Glutamatergic neuron (in vitro differentiated cells): ENCODE data around the gene PTPRG. TPM values are rescaled to one million over a fixed set of nuclear protein-coding genes. Genes with fewer than 3 reads are reported as not detected.

ENCODE experiments used
- DNase-seq: peaks from one replicate; pipeline ENCODE4 v3.0.0; 2022
- H3K27ac Mint-ChIP-seq: one replicate; pipeline ENCODE4 v1.8.0; 2020; ENCODE audit warnings: mild to moderate bottlenecking, mixed read lengths, inconsistent platforms; ENCODE audit not compliant: unreplicated experiment
- H3K27me3 Mint-ChIP-seq: one replicate; pipeline ENCODE4 v1.8.0; 2020; ENCODE audit warnings: mild to moderate bottlenecking, moderate library complexity, mixed read lengths, inconsistent platforms; ENCODE audit not compliant: unreplicated experiment
- H3K36me3 Mint-ChIP-seq: one replicate; pipeline ENCODE4 v1.8.0; 2020; ENCODE audit warnings: mild to moderate bottlenecking, mixed read lengths, inconsistent platforms; ENCODE audit not compliant: unreplicated experiment
- H3K4me1 Mint-ChIP-seq: one replicate; pipeline ENCODE4 v1.8.0; 2020; ENCODE audit warnings: mild to moderate bottlenecking, low read depth, mixed read lengths, inconsistent platforms; ENCODE audit not compliant: unreplicated experiment
- H3K4me3 Mint-ChIP-seq: one replicate; pipeline ENCODE4 v1.8.0; 2020; ENCODE audit warnings: mild to moderate bottlenecking, mixed read lengths, inconsistent platforms; ENCODE audit not compliant: unreplicated experiment
- H3K9me3 Mint-ChIP-seq: one replicate; pipeline ENCODE4 v1.8.0; 2020; ENCODE audit warnings: mild to moderate bottlenecking, moderate library complexity, mixed read lengths, inconsistent platforms; ENCODE audit not compliant: unreplicated experiment
- CTCF ChIP-seq: fragments of 200-600 bp; sonication (generic); IDR thresholded peaks from one replicate; pipeline ENCODE4 v1.5.0; 2021; ENCODE audit not compliant: partially characterized antibody, unreplicated experiment
- total RNA-seq: library from RNA; stranded (reverse); fragmentation: NEBNext Ultra II Directional; extraction: Animal tissue kit (Norgen Biotek cat#: 25700); gene quantifications from one replicate; pipeline ENCODE4 v1.2.1, GENCODE V29; 2021; ENCODE audit not compliant: unreplicated experiment

The PTPRG gene
- total RNA-seq, 1 donor from 2014 or later, result 52.1 TPM

GRCh38 chr3:61615643-61616042 lies 54.3 kb downstream of the PTPRG start:
- no peak for DNase-seq
- Mint-ChIP-seq H3K9me3 (no peaks in the 10 kb centered on the region), H3K27me3 (no peaks in the 10 kb centered on the region), H3K4me3 (no peak overlapping the region), H3K27ac (no peak overlapping the region), H3K4me1 (peaks cover 9% of the 10 kb centered on the region), H3K36me3 (no peaks in the 10 kb centered on the region)
- TF ChIP-seq CTCF, result no peak

- H3K4me3 Mint-ChIP-seq, result no peak overlapping the region
- no peaks in the 10 kb centered on the region for H3K27me3 Mint-ChIP-seq
- H3K9me3 Mint-ChIP-seq, result no peaks in the 10 kb centered on the region
- H3K27ac Mint-ChIP-seq, result no peak overlapping the region
- no peak for DNase-seq
- H3K36me3 Mint-ChIP-seq, result no peaks in the 10 kb centered on the region
- H3K4me1 Mint-ChIP-seq, result peaks cover 9% of the 10 kb centered on the region
- no peak for TF ChIP-seq CTCF
These were observed 55.2 kb downstream of the PTPRG start for GRCh38 chr3:61616586-61616985.

- H3K4me1 Mint-ChIP-seq, result peaks cover 9% of the 10 kb centered on the region
- H3K27ac Mint-ChIP-seq, result no peak overlapping the region
- no peak for TF ChIP-seq CTCF
- no peak overlapping the region for H3K4me3 Mint-ChIP-seq
- H3K9me3 Mint-ChIP-seq, result no peaks in the 10 kb centered on the region
- H3K27me3 Mint-ChIP-seq, result no peaks in the 10 kb centered on the region
- H3K36me3 Mint-ChIP-seq, result no peaks in the 10 kb centered on the region
- no peak for DNase-seq
These were observed 55.7 kb downstream of the PTPRG start for GRCh38 chr3:61617041-61617440.

GRCh38 chr3:61617651-61618050 lies 56.3 kb downstream of the PTPRG start:
- Mint-ChIP-seq H3K27me3 (no peaks in the 10 kb centered on the region), H3K36me3 (no peaks in the 10 kb centered on the region), H3K4me3 (no peak overlapping the region), H3K27ac (no peak overlapping the region), H3K4me1 (peaks cover 7% of the 10 kb centered on the region), H3K9me3 (no peaks in the 10 kb centered on the region)
- no peak for DNase-seq
- no peak for TF ChIP-seq CTCF

- Mint-ChIP-seq H3K9me3 (no peaks in the 10 kb centered on the region), H3K36me3 (no peaks in the 10 kb centered on the region), H3K27ac (no peak overlapping the region), H3K4me3 (no peak overlapping the region), H3K4me1 (peaks cover 5% of the 10 kb centered on the region), H3K27me3 (no peaks in the 10 kb centered on the region)
- TF ChIP-seq CTCF, result no peak
- no peak for DNase-seq
These were observed 56.9 kb downstream of the PTPRG start for GRCh38 chr3:61618231-61618630.
